Measurements from ENCODE around the gene CLDN6.

GRCh38 chr16:3008690-3009037 lies 9.3 kb downstream of the CLDN6 start:
- no peak for TF ChIP-seq CTCF (IDR thresholded peaks at IDR 0.05; ENCODE audit: low read depth, low read length, poor library complexity, severe bottlenecking)
- TF ChIP-seq EZH2phosphoT487 (IDR thresholded peaks at IDR 0.05; ENCODE audit: borderline replicate concordance, low read length) = no peak
